ENCODE data around the gene C1QL2.

Gene C1QL2

DNA sequence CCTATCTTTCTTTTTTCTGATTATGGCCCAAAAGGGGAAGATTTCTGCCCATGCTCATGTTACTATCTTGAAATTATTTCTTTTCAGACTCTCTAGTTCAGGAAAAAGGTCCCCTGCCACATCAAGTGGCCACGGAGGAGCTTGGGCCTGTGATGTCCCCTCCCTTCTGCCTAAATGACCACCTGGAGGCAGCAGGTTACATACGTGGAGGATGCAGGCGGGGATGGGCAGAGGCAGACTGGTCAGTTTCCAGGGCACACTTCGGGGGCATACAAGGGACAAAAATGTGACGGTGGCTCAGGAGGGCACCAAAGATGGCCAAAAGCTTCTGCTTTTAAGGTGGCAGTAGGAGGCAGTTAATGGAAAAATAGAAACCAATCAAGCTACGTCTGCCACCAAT lies 34.3 kb upstream of the C1QL2 start:
- Mint-ChIP-seq H3K27me3 (ENCODE audit: low read depth) (peaks cover 4% of the 10 kb centered on the region), H3K27ac (no peak overlapping the region), H3K36me3 (ENCODE audit: low read depth) (no peaks in the 10 kb centered on the region), H3K9me3 (no peaks in the 10 kb centered on the region), H3K4me1 (ENCODE audit: low read depth) (no peaks in the 10 kb centered on the region), H3K4me3 (no peak overlapping the region)

DNA sequence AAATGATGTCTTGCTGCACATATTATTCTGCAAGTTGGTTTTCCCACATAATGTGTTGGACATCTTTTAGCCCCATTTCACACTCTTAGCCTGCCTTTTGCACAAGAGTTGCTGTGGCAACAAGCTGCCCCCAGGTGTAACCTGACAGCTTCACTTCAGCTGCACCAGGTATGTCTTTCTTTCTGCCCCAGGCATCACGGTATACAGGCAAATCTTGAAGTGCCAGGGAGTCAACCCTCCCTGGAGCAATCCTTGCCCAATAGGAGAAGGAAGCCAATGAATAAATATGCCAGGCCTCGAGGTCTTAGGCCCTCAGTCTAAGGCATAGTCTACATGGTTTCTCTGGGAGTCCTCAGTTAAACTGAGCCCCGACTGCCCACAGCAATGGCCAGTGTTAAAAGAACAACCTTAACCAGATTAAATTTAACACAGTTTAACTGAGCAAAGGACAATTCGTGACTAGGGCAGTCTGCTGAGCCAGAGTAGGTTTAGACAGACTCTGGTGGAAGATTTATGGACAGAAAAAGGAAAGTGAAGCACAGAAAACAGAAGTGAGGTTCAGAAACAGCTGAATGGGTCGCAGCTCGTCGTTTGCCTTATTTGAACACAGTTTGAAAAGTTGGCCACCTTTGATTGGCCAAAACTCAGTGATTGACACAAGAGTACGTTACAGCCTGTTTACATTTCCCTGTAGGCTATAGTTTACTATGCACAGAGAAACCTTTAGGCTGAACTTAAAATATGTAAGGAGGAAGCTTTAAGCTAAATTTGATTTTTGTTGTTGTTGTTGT lies 32.0 kb upstream of the C1QL2 start:
- H3K27ac Mint-ChIP-seq = no peak overlapping the region
- H3K4me3 Mint-ChIP-seq = no peak overlapping the region
- H3K27me3 Mint-ChIP-seq (ENCODE audit: low read depth) = peaks cover 4% of the 10 kb centered on the region
- H3K4me1 Mint-ChIP-seq (ENCODE audit: low read depth) = no peaks in the 10 kb centered on the region
- H3K9me3 Mint-ChIP-seq = no peaks in the 10 kb centered on the region
- no peaks in the 10 kb centered on the region for H3K36me3 Mint-ChIP-seq (ENCODE audit: low read depth)

DNA sequence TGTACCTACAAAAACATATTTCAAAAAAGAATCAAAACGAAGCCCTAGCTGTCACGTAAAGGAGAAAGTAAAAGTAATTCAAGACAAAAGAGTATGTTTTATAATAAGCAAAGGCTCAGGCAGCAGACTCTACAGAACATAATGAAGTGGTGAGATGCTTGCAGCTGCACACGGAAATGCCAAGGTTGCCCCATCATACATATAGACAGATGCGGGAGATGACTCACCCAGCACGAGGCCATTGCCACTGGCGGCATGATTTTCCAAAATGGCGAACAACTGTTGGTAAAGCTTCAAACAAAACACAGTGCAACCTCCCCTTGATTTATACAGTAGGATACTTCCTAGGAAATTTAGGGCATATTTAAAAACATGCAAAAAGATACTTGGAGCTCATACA lies 26.0 kb upstream of the C1QL2 start:
- Mint-ChIP-seq H3K9me3 (no peaks in the 10 kb centered on the region), H3K27me3 (ENCODE audit: low read depth) (no peaks in the 10 kb centered on the region), H3K36me3 (ENCODE audit: low read depth) (no peaks in the 10 kb centered on the region), H3K27ac (no peak overlapping the region), H3K4me3 (no peak overlapping the region), H3K4me1 (ENCODE audit: low read depth) (no peaks in the 10 kb centered on the region)

DNA sequence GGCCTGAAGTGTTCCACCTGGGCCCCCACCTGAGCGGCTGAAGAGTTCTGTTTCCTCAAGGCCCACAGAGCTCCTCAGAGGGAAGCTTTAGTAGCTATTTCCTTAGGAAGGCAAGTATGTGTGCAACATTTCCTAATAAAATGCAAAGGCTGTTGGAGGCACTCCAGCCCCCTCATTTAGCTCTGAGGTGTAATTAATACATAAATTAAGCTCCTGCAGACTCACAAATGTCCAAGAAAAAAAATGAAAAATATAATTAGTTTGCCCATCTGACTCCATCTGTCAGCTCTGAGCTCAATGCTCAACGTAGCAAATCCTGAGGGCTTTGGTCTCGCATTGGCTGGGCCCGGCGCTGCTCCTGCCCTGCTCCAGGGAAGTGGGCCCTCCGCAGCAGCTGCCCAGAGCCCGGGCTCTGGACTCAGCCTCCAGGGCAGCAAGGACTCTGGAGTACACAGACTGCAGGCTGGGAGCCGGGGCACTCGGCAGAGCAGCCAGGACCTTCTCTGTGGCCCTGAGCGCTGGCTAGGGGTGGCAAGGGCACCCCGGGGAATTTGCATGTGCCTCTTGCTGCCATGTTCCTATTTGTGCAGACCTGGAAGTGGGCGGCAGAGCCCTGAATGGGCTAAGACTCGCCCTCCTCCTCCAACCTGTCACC lies 23.4 kb upstream of the C1QL2 start:
- no peaks in the 10 kb centered on the region for H3K27me3 Mint-ChIP-seq (ENCODE audit: low read depth)
- H3K36me3 Mint-ChIP-seq (ENCODE audit: low read depth) = no peaks in the 10 kb centered on the region
- H3K4me3 Mint-ChIP-seq = no peak overlapping the region
- no peaks in the 10 kb centered on the region for H3K9me3 Mint-ChIP-seq
- no peaks in the 10 kb centered on the region for H3K4me1 Mint-ChIP-seq (ENCODE audit: low read depth)
- no peak overlapping the region for H3K27ac Mint-ChIP-seq

DNA sequence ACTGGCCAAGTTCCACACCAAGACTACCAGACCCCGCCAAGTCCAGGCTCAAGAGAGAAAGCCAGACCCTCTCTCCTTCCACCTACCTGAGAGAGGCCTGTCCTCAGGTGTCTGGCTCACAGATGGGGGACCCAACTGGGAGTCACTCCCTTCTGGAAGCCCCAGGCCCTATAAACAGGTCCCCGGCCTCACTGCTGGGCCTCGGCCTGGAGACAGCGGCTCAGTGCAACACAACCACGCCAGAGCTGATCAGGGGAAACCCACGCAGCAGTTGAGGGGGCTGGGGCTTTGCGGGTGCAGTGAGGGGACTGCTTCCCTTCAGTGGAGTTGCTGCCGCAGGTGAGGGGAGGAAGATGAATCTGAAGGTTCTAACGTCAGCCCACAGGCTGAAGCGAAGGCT lies 22.8 kb upstream of the C1QL2 start:
- Mint-ChIP-seq H3K27ac (no peak overlapping the region), H3K4me3 (no peak overlapping the region), H3K27me3 (ENCODE audit: low read depth) (no peaks in the 10 kb centered on the region), H3K9me3 (no peaks in the 10 kb centered on the region), H3K36me3 (ENCODE audit: low read depth) (no peaks in the 10 kb centered on the region), H3K4me1 (ENCODE audit: low read depth) (no peaks in the 10 kb centered on the region)

DNA sequence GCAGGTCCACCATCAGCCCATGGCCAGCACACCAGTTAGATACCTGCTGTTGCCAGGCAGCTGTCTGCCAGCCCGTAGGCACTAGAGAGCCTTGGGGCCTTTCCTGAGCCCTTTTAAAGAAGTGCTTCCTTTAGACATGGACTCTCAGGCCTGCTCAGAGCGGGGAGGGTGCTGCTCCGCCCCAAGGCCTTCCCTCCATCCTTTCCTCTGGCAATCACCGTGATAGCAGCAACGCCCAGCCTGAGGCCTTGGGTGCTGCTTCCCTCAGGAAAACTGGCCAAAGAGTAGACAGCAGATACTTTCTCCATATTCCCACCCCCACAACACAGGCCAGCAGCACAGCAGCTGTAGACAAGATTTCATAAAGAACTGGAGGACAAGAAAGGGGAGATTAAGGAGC lies 22.3 kb upstream of the C1QL2 start:
- H3K27me3 Mint-ChIP-seq (ENCODE audit: low read depth) = no peaks in the 10 kb centered on the region
- no peaks in the 10 kb centered on the region for H3K4me1 Mint-ChIP-seq (ENCODE audit: low read depth)
- H3K27ac Mint-ChIP-seq = no peak overlapping the region
- no peaks in the 10 kb centered on the region for H3K9me3 Mint-ChIP-seq
- H3K4me3 Mint-ChIP-seq = no peak overlapping the region
- H3K36me3 Mint-ChIP-seq (ENCODE audit: low read depth) = no peaks in the 10 kb centered on the region

DNA sequence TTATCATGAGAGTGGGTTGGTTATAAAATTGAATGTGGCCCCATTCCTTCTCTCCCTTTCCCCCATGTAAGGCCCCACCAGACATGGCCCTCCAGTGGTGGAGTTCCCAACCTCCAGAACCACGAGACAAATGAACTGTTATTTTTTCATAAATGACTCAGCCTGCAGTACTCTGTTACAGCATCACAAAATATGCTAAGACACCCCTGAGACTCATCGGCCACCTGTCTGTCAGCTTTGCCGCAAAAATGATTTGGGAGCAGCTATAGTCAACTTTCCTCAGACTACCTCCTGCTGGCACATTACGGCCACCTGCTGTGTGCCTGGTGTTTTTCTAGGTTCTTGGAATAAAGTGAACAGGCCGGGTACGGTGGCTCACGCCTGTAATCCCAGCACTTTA lies 21.4 kb upstream of the C1QL2 start:
- no peaks in the 10 kb centered on the region for H3K36me3 Mint-ChIP-seq (ENCODE audit: low read depth)
- no peak overlapping the region for H3K27ac Mint-ChIP-seq
- no peaks in the 10 kb centered on the region for H3K9me3 Mint-ChIP-seq
- H3K27me3 Mint-ChIP-seq (ENCODE audit: low read depth) = no peaks in the 10 kb centered on the region
- no peaks in the 10 kb centered on the region for H3K4me1 Mint-ChIP-seq (ENCODE audit: low read depth)
- no peak overlapping the region for H3K4me3 Mint-ChIP-seq

DNA sequence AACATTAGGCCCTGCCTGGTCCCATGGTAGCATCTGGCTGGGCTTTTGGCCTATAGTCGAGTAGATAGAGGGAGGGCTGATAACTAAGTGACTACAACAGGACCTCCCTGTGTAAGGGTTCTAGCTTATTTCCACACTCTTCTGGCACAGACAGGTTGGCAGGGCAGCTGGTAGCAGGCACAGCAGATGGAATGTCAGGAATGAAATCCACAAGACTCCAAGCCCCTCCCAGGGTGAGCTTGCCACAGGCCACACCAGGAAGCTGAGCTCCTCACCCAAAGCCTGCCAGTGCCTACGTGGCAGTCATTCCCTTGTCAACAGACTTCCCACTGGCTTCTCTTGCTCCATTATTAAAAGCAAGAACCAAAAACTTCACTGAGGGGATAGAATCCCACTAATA lies 20.7 kb upstream of the C1QL2 start:
- H3K27ac Mint-ChIP-seq = no peak overlapping the region

DNA sequence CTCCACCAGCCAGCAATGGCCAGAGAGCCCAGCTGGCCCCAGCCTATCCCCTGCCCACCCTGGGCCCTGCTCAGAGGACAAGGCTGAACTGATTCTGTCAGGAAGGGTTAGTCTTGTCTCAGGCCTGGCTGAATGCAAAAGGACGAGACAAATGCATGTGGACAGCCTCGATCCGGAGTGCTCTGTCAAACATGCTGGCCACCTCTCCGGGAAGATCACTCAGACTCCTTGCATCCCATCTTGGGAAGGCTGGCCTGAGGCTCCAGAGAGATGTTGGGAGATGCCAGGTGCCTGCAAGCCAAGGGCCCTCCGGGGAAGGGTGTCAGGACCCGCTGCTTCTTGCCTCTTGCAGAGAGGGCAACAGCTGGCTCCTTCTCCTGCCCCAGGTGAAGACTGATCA lies 20.2 kb upstream of the C1QL2 start:
- Mint-ChIP-seq H3K4me3 (no peak overlapping the region), H3K4me1 (ENCODE audit: low read depth) (no peaks in the 10 kb centered on the region), H3K36me3 (ENCODE audit: low read depth) (no peaks in the 10 kb centered on the region), H3K9me3 (no peaks in the 10 kb centered on the region), H3K27me3 (ENCODE audit: low read depth) (no peaks in the 10 kb centered on the region), H3K27ac (no peak overlapping the region)

More for the DNA sequence above, 20.7 kb upstream of the C1QL2 start:
- no peaks in the 10 kb centered on the region for H3K27me3 Mint-ChIP-seq (ENCODE audit: low read depth)
- H3K9me3 Mint-ChIP-seq = no peaks in the 10 kb centered on the region
- no peak overlapping the region for H3K4me3 Mint-ChIP-seq
- H3K4me1 Mint-ChIP-seq (ENCODE audit: low read depth) = no peaks in the 10 kb centered on the region
- H3K36me3 Mint-ChIP-seq (ENCODE audit: low read depth) = no peaks in the 10 kb centered on the region

DNA sequence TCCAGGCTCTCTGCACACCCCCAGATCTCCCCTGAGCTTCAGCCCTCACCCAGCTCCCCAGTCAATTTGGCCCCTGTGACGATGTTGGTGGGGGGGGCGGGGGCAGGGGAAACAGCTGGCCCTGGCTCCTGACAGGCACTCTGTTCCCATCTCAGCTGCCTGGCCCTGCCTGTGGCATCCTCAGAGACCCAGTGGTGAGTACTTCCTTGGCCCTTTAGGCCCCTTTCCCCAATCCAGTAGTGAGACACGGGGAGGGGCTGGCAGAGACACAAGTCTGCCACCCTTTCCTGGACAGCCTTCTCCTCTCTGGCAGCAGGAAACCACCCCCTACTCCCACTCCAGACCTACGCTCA lies 19.3 kb upstream of the C1QL2 start:
- Mint-ChIP-seq H3K27me3 (ENCODE audit: low read depth) (no peaks in the 10 kb centered on the region), H3K36me3 (ENCODE audit: low read depth) (no peaks in the 10 kb centered on the region), H3K27ac (no peak overlapping the region), H3K4me1 (ENCODE audit: low read depth) (no peaks in the 10 kb centered on the region), H3K4me3 (no peak overlapping the region), H3K9me3 (no peaks in the 10 kb centered on the region)

DNA sequence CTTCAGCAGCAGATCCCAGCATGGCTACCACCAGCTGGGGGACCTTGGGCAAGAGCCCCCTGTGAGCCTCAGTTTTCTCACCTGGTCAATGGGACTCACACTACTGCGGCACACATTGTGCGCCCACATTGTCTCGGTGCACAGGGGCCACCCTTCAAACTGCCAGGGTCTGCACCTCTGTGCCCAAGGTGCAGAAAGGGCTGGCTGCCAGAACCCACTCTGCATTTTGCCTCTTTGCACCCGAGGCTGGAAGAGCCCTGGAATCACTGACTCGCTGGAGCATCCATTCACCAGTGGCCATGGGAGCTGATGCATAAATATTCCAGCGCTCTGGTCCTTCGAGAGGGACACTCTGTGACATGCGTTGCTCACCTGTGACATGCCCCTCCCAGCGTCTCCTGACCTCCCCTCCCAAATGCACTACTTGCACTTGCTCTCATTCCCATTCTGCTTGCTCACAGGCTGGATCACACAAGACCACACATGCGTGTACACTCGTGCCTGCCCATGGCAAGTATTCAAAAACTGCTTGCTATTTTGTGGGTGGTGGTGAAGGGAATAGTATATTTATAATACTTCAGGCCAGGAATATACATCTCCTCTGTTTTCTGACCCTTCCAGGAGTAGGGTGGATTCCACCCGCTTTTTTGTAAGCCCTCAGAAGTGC lies 18.8 kb upstream of the C1QL2 start:
- Mint-ChIP-seq H3K36me3 (ENCODE audit: low read depth) (no peaks in the 10 kb centered on the region), H3K27me3 (ENCODE audit: low read depth) (no peaks in the 10 kb centered on the region), H3K4me3 (no peak overlapping the region), H3K27ac (no peak overlapping the region), H3K4me1 (ENCODE audit: low read depth) (no peaks in the 10 kb centered on the region), H3K9me3 (no peaks in the 10 kb centered on the region)

DNA sequence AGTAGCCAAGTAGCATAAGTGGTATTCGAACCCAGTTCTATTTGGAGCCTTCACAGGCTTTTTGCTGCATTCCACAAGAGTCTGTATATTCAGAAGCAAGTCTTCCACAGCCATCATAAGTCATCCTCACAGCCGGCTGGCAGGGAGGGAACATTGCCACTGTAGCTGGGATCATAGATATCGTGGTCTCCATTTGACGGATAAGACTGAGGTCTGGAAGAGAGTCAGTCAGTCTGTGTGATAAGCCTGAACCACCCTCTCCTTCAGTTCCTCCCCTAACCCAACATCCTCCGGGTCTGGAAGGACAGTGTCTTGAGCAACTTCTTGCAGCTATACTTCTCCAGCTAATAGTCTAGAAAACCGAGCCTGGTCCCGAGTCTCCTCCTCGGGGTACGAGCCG lies 17.0 kb upstream of the C1QL2 start:
- Mint-ChIP-seq H3K4me1 (ENCODE audit: low read depth) (no peaks in the 10 kb centered on the region), H3K36me3 (ENCODE audit: low read depth) (no peaks in the 10 kb centered on the region), H3K27me3 (ENCODE audit: low read depth) (no peaks in the 10 kb centered on the region), H3K4me3 (no peak overlapping the region), H3K27ac (no peak overlapping the region), H3K9me3 (no peaks in the 10 kb centered on the region)

DNA sequence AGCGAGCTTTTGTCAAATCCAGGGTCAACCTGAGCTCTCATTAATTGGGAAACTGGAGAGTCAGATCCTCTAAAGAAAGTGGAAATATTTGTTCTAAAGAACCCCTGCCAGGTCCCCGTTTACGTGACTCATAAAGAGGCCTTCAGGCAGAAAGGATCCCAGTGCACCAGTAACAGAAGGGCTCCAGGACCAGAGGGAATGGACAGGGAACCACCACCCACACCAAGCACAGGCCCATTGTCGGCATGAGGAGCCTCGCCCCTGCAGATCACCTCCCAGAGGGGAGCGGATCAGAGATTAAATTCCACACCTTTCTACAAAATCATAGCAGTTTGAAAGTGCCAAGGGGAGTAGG lies 16.4 kb upstream of the C1QL2 start:
- Mint-ChIP-seq H3K4me3 (no peak overlapping the region), H3K27me3 (ENCODE audit: low read depth) (no peaks in the 10 kb centered on the region), H3K27ac (no peak overlapping the region), H3K4me1 (ENCODE audit: low read depth) (no peaks in the 10 kb centered on the region), H3K36me3 (ENCODE audit: low read depth) (no peaks in the 10 kb centered on the region), H3K9me3 (no peaks in the 10 kb centered on the region)

DNA sequence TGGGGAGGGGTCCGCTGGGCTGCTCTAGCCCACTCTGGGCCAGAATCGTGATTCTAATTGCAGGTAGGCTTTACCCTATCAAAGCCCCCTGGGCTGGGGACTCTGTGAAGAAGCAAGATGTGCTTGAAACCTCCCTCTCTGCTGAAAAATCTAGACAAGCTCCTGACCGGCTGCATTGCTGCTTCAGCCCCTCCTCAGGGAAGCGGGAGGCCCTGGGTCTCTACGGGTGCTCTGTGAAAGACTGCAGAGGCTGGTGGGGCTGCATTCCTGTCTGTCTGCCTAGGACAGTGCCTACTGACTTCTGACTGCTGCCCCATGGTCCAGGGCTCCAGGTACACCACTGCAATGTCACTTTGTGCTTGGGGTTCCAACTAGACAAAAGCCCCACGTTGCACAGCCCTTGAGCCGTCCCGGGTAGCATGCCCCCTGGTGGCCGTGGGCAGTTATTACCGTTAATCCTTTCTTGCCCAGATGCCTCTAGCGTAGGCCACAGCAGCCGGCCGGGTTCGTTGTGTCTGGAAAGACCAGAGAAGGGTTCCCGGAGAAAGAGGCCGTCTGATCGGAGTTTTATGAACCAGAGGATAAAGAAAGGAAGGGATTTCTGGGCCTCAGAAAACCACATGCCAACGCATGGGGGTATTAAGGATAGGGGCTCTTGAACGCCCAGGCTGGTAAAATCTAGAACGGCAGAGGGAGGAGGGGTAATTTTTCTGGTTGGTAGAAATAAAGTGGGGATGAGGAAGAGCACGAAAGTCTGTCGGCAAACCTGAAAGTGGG lies 15.9 kb upstream of the C1QL2 start:
- Mint-ChIP-seq H3K9me3 (no peaks in the 10 kb centered on the region), H3K4me3 (no peak overlapping the region), H3K36me3 (ENCODE audit: low read depth) (no peaks in the 10 kb centered on the region), H3K4me1 (ENCODE audit: low read depth) (no peaks in the 10 kb centered on the region), H3K27ac (no peak overlapping the region), H3K27me3 (ENCODE audit: low read depth) (no peaks in the 10 kb centered on the region)
